ENCODE measurements around the gene FCHSD1.

Gene FCHSD1

GRCh38 chr5:141650851-141651727 is at the start of gene FCHSD1:
TSS of gene FCHSD1 (minus strand) at chr5:141651418. CDS start at chr5:141651368, 50 bp downstream.
- Mint-ChIP-seq H3K27ac (peak within 1 kb of the TSS; percentile 89), H3K9me3 (no peaks in the 10 kb centered on the region), H3K36me3 (ENCODE audit: low read depth) (peaks cover 9% of the 10 kb centered on the region), H3K4me3 (peak within 1 kb of the TSS; percentile 93), H3K27me3 (no peaks in the 10 kb centered on the region), H3K4me1 (ENCODE audit: low read depth) (peaks cover 27% of the 10 kb centered on the region)

DNA sequence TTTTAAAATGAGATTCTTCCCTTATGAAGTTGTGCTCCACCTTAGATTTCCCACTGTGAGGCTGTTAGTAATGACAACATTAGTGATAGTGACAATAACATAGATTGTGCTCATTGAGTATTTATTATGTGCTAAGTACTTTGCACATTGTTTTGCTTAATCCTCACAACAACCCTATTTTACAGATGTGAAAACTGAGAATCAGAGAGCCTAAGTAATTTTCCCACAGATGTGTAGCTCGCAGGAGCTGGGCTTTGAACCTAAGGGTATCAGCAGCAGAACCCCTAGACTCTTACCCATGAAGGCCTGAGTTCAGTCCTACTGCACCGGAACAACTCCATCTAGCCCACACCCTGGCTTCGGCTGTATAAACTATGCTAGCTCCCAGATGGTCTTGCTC is 46.4 kb upstream of the FCHSD1 start:
- H3K27ac Mint-ChIP-seq, result no peak overlapping the region
- peaks cover 32% of the 10 kb centered on the region for H3K4me1 Mint-ChIP-seq (ENCODE audit: low read depth)
- no peak overlapping the region for H3K4me3 Mint-ChIP-seq
- H3K9me3 Mint-ChIP-seq, result no peaks in the 10 kb centered on the region
- no peaks in the 10 kb centered on the region for H3K36me3 Mint-ChIP-seq (ENCODE audit: low read depth)
- H3K27me3 Mint-ChIP-seq, result peaks cover 30% of the 10 kb centered on the region

DNA sequence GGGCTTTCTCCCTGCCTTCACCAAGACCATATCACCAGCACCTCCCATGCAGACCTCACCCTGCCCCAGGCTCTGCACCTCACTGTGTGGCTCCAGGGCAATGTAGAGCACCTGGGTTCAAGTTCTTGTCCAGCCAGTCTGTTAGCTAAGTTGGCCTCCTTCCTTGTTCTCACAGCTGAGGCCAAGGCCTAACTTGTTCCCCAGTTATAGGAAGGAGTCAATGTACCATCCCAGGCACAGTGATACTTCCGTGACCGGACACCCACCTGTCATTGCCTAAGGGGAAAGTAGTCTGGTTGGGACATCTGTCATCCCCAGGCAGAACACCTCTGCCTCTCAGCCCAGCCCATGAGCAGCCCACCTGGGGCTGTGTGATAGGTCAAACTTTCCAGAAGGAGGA is 45.2 kb upstream of the FCHSD1 start:
- Mint-ChIP-seq H3K4me3 (no peak overlapping the region), H3K4me1 (ENCODE audit: low read depth) (peaks cover 30% of the 10 kb centered on the region)

DNA sequence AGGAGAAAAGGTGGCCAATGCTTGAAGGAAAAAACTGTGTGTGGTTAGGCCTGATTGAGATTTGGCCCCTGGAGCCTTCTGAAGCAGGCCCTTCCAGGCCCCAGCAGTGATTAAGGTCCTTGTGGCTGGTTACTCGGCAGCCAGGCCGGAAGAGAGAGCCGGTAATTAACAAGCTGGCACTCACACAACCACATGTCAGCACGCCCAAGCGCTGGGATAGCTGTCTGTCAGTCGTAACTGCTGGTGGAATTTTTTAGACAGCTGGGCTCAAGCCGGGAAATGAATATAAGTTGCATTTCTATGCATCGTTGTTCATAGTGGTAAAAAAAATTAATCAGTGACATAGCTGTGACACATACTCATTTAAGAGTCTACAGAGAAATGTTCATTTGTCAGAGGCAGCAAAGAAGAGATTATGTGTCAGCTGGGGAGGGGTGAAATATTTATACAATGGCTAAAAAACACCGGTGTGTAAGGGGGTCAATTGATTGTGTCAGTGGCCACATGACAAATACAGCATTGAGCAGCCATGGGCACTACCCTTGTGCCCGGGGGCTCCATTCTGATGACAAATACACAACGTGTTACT is 44.5 kb upstream of the FCHSD1 start:
- Mint-ChIP-seq H3K27me3 (peaks cover 31% of the 10 kb centered on the region), H3K27ac (no peak overlapping the region), H3K4me1 (ENCODE audit: low read depth) (peaks cover 25% of the 10 kb centered on the region), H3K36me3 (ENCODE audit: low read depth) (no peaks in the 10 kb centered on the region), H3K4me3 (no peak overlapping the region), H3K9me3 (no peaks in the 10 kb centered on the region)

More for the DNA sequence above, 45.2 kb upstream of the FCHSD1 start:
- Mint-ChIP-seq H3K27me3 (peaks cover 32% of the 10 kb centered on the region), H3K27ac (no peak overlapping the region), H3K9me3 (no peaks in the 10 kb centered on the region), H3K36me3 (ENCODE audit: low read depth) (no peaks in the 10 kb centered on the region)

DNA sequence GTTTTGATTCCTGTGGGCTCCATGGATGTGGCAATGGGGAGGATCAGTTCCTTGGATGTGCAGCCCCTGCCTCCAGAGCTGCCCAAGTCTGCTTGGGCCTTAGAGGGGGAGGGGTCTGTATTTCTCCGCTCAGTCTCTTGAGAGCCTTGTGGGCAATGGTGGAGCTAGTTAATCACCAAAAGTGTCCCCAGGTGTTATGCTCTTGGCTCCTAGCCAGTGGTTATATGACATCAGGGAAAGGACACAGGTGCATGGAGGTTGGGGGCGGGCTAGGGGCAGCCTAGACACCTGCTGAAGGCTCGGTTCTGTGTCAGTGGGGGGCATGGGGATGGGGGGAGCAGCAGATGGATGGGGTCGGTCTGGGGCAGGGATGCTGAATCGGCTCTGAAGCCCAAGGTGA is 43.3 kb upstream of the FCHSD1 start:
- Mint-ChIP-seq H3K36me3 (ENCODE audit: low read depth) (no peaks in the 10 kb centered on the region), H3K4me3 (no peak overlapping the region), H3K27ac (no peak overlapping the region), H3K9me3 (no peaks in the 10 kb centered on the region), H3K4me1 (ENCODE audit: low read depth) (peaks cover 25% of the 10 kb centered on the region), H3K27me3 (peaks cover 29% of the 10 kb centered on the region)

- H3K4me1 Mint-ChIP-seq (ENCODE audit: low read depth), result peaks cover 25% of the 10 kb centered on the region
- peak overlapping the region; percentile 75 for H3K27ac Mint-ChIP-seq
- H3K4me3 Mint-ChIP-seq, result peak overlapping the region; percentile 33
- no peaks in the 10 kb centered on the region for H3K9me3 Mint-ChIP-seq
- H3K36me3 Mint-ChIP-seq (ENCODE audit: low read depth), result no peaks in the 10 kb centered on the region
- H3K27me3 Mint-ChIP-seq, result peaks cover 22% of the 10 kb centered on the region
Measured at GRCh38 chr5:141692919-141693725, 41.9 kb upstream of the FCHSD1 start.

DNA sequence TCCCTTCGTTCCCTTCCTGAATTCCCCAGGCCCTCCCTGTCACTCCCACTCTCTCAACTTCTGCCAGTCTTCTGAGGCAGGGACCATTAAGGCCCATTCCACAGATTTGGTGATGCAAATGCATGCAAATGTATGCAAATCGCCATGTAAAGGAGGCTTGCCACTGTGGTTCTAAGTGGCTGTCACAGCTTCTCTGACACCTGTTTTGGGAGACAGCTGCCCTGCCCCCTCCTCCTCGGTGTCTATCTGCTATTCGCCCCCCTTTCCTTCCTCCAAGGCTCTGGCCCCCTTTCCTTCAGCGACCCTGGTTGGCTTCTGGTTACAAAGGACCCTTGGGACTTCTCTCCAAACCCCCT is 41.3 kb upstream of the FCHSD1 start:
- H3K36me3 Mint-ChIP-seq (ENCODE audit: low read depth), result no peaks in the 10 kb centered on the region
- H3K27me3 Mint-ChIP-seq, result peaks cover 21% of the 10 kb centered on the region
- H3K27ac Mint-ChIP-seq, result no peak overlapping the region
- H3K9me3 Mint-ChIP-seq, result no peaks in the 10 kb centered on the region
- peak overlapping the region; percentile 55 for H3K4me3 Mint-ChIP-seq
- H3K4me1 Mint-ChIP-seq (ENCODE audit: low read depth), result peaks cover 25% of the 10 kb centered on the region

DNA sequence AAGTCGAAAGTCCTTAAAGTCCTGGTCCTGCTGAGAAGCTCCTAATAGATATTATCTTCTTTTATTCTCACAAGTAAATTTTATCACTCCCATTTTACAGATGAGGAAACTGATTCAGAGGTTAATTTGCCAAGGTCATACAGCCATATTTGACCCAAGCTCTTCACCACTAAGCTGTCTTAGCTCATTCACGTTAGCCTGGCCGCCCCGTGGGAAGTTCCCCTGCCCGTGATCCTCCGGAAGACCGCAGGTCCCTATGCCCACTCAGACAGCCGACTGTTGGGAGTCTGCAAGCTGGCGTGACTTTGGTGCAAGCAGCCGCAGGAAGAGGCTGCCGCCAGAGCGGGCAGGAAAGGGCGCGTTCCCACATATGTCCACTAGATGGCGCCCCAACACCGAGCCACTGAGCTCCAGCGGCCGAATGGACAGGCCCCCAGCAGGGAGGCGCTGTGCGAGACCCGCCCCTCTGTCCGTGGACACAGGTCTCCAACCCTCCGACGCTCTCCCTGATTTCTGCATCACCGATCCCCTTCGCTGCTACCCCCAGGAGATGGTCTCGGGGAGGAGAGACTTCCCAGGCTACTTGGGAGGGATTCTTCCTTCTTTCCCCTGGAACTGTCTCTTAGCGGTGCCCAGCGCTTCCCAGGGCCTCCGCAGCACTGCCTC is 40.8 kb upstream of the FCHSD1 start:
- no peak overlapping the region for H3K27ac Mint-ChIP-seq
- H3K4me1 Mint-ChIP-seq (ENCODE audit: low read depth), result peaks cover 25% of the 10 kb centered on the region

GRCh38 chr5:141691286-141691866 is 40.2 kb upstream of the FCHSD1 start:
- no peak overlapping the region for H3K4me3 Mint-ChIP-seq
- no peaks in the 10 kb centered on the region for H3K36me3 Mint-ChIP-seq (ENCODE audit: low read depth)
- peaks cover 15% of the 10 kb centered on the region for H3K27me3 Mint-ChIP-seq
- no peak overlapping the region for H3K27ac Mint-ChIP-seq
- no peaks in the 10 kb centered on the region for H3K9me3 Mint-ChIP-seq
- H3K4me1 Mint-ChIP-seq (ENCODE audit: low read depth), result peaks cover 25% of the 10 kb centered on the region

More for the DNA sequence above, 40.8 kb upstream of the FCHSD1 start:
- Mint-ChIP-seq H3K27me3 (peaks cover 18% of the 10 kb centered on the region), H3K9me3 (no peaks in the 10 kb centered on the region), H3K4me3 (peak overlapping the region; percentile 55), H3K36me3 (ENCODE audit: low read depth) (no peaks in the 10 kb centered on the region)

GRCh38 chr5:141686648-141687416 is 35.6 kb upstream of the FCHSD1 start:
- no peaks in the 10 kb centered on the region for H3K36me3 Mint-ChIP-seq (ENCODE audit: low read depth)
- peaks cover 14% of the 10 kb centered on the region for H3K27me3 Mint-ChIP-seq
- peaks cover 17% of the 10 kb centered on the region for H3K4me1 Mint-ChIP-seq (ENCODE audit: low read depth)
- no peak overlapping the region for H3K27ac Mint-ChIP-seq
- H3K9me3 Mint-ChIP-seq, result no peaks in the 10 kb centered on the region
- H3K4me3 Mint-ChIP-seq, result no peak overlapping the region

DNA sequence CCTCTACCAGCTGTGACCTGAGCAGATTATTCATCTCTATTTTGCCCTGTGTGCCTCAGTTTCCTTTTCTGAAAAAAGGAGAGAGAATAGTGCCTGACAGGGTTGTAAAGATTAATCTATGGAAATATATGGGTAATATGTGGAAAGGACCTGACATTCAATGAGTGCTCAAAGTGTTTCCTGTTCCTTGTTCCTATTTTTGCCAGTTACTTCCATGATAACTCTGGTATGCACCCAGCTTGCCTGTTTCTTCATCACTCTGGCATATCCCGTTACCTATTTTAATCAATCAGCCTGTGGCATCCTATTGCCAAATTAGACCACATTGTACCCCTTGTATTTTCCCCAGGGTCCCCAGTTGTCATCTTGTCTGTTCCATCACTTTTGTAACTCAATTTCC is 34.4 kb upstream of the FCHSD1 start:
- Mint-ChIP-seq H3K27ac (no peak overlapping the region), H3K9me3 (no peaks in the 10 kb centered on the region), H3K4me1 (ENCODE audit: low read depth) (peaks cover 28% of the 10 kb centered on the region)

GRCh38 chr5:141683596-141684141 is 32.5 kb upstream of the FCHSD1 start:
- Mint-ChIP-seq H3K9me3 (no peaks in the 10 kb centered on the region), H3K4me1 (ENCODE audit: low read depth) (peaks cover 29% of the 10 kb centered on the region), H3K27ac (no peak overlapping the region), H3K36me3 (ENCODE audit: low read depth) (no peaks in the 10 kb centered on the region), H3K27me3 (peaks cover 2% of the 10 kb centered on the region), H3K4me3 (no peak overlapping the region)

More for the DNA sequence above, 34.4 kb upstream of the FCHSD1 start:
- H3K4me3 Mint-ChIP-seq, result no peak overlapping the region
- H3K36me3 Mint-ChIP-seq (ENCODE audit: low read depth), result no peaks in the 10 kb centered on the region
- H3K27me3 Mint-ChIP-seq, result peaks cover 9% of the 10 kb centered on the region
